Neural cell (in vitro differentiated cells): ENCODE results near the gene STYXL1.

ENCODE experiments used
- CTCF ChIP-seq: fragments of 450-650 bp; IDR thresholded peaks from 2 replicates; pipeline ENCODE4 v1.5.1; 2014; ENCODE audit warnings: antibody characterized with exemption, mild to moderate bottlenecking, moderate library complexity; ENCODE audit not compliant: poor library complexity, severe bottlenecking
- EP300 ChIP-seq: fragments of 450-650 bp; conservative IDR thresholded peaks from 2 replicates; pipeline ENCODE4 v1.6.1; 2014; ENCODE audit warnings: antibody characterized with exemption, mild to moderate bottlenecking, moderate library complexity; ENCODE audit not compliant: poor library complexity, severe bottlenecking
- EZH2 ChIP-seq: fragments of 200-600, 300-800 bp; shearing (Covaris generic), sonication (generic); IDR thresholded peaks from 2 replicates; pipeline ENCODE4 v1.6.1; 2014; ENCODE audit warnings: antibody characterized with exemption, low read length, borderline replicate concordance, mild to moderate bottlenecking; ENCODE audit not compliant: insufficient read depth, poor library complexity, severe bottlenecking
- POLR2AphosphoS5 ChIP-seq: IDR thresholded peaks from 2 replicates; pipeline ENCODE4 v1.6.1; 2012
- RAD21 ChIP-seq: fragments of 450-650 bp; conservative IDR thresholded peaks from 2 replicates; pipeline ENCODE4 v1.6.1; 2014; ENCODE audit warnings: antibody characterized with exemption, mild to moderate bottlenecking, moderate library complexity
- REST ChIP-seq: IDR thresholded peaks from 2 replicates; pipeline ENCODE4 v1.6.1; 2012; ENCODE audit warnings: borderline replicate concordance
- TAF1 ChIP-seq: IDR thresholded peaks from 2 replicates; pipeline ENCODE4 v1.6.1; 2012; ENCODE audit warnings: low read depth

- TF ChIP-seq CTCF (no peak), REST (no peak), EZH2 (no peak), RAD21 (no peak), POLR2AphosphoS5 (no peak), EP300 (no peak), TAF1 (no peak)
Measured at GRCh38 chr7:76060842-76061241, 13.0 kb upstream of the STYXL1 start.
